CD4-positive, alpha-beta T cell treated with Interleukin-15 for 4 hours (primary cell): ENCODE measurements around the gene CHRNA7.

ENCODE experiments used
- DNase-seq: peaks from one replicate; pipeline ENCODE4 v3.0.0-alpha.2; 2020; ENCODE audit warnings: low spot score

Gene CHRNA7

DNA sequence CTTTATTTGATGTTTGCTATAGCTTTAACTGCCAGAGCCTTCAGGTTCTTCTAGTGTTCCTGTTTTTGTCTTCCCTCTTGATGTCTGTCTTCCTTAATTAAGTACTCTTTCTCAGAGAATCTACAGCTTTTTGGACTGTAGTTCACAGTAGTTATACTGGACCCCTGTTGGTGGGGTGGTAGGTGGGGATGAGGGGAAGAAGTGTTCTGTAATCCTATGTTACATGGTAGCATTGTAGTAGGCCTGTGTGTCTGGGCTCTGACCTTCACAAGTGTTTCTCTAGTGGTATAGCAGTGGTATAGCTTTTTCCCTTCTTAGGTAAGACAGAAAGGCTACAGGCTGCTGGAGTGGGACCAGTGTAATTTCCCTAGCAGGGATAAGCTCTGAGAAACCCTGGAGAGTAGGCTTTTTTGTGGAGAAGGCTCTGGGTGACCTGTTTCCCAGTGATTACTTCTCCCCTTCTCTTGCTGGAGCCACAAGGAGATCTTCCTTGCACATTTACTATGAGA, 59.6 kb downstream of the CHRNA7 start:
- no peak for DNase-seq

DNA sequence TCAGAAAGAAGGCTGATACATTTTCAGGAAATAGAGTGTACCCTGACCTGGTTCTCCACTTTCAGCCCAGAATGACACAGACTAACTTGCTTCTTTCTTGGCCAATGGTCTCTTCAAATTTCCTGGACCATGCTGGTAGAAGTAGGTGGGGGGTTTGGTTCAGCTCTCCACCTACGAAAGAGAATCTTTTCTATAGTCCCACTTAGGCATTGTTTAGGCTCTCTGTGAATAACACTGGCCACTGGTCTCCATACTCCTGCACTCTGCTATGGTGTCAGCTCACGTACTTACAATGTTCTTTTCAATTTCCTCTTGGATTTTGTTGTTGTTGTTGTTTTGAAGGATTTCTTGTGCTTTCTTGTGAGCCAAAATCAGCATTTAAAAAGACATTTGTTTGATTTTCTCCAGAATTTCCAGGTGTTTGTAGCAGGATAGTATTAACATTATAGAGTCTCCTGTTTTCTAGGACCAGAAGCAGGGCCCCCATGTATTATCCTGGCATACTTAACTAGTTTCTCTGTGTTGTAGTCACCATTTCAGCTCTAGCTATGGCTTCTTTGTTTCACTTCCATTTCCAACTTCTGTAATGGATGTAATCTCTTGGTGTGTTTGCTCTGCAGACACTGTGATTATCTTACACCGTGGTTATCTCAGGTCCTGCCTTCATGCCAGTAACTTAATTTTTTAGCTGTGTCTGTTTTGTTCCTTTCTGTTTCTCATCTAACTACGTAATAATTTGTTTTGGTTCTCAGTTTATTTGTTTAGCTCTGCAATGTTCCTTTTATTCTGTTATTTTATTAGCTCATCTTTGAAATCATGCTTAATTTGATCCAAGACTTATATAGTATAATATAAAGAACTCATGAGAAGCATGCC, 61.4 kb downstream of the CHRNA7 start:
- no peak for DNase-seq

DNA sequence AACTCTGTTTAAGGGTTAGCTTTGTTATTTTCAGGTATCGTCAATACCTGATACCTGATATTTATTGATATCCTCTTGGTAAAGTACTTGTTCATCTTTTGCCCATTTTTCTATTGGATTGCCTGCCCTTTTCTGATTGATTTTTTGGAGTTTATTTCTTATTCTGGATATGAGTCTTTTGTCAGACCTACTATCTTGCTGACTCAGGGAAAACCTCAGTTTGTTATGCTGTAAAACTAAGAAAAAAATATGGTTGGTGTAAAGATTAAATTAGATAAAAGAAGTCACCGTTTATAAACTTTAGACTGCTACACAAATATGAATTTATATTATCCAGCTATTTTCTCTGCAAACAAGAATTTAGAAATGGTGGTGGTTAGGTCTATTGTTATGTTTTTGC, 65.9 kb downstream of the CHRNA7 start:
- no peak for DNase-seq

GRCh38 chr15:32096916-32097617, 66.8 kb downstream of the CHRNA7 start:
- no peak for DNase-seq

DNA sequence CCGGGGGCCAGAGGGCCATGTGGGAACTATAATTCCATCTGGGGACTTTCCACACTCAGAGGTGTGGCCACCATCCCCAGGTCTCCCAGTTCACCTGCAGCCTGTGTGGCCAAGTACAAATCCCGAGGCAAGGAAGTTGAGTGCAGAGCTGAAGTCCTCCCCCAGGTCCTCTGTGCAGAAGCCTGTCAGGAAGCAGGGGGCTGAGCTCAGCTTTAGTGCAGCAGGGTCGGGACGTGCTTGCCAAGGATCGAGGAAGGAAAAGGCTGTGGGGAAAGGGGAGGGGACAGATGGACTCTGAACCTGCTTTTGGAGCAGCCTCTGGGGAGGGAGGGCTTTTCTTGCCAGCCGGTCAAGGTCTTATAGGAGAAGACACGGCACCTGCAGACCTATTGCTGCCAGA, 67.7 kb downstream of the CHRNA7 start:
- DNase-seq: no peak

DNA sequence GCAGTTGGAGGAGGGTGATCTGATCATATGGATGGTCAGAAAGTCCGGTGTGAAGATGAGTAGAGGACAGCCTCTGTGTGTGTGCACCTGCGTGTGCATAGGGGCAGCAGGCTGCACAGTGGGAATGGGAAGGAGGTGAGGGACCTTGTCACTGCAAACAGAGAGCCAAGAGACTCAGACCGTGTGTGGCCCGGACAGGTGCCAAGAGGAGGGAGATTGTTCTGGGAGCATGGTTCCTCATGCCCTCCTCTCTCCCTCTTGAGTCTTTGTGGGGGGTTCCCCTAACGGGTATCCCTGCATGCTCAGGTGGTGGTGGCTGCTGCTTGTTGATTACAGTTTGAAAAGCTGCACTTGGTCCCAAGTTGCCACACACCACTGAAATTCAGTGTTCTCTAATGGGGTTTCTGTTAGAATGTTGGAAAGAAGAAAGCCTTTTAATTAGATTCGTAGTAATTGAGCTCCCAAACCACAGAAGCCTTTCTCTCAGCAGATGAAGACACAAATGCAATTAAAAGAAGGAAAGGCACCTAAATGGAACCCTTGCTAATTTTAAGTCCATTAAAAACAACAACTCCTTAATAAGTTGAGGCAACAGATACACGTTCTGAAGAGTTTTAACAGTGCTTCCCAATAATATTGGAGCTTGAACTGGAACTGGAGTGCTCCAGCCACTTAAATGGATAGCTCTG, 68.9 kb downstream of the CHRNA7 start:
- DNase-seq: no peak

DNA sequence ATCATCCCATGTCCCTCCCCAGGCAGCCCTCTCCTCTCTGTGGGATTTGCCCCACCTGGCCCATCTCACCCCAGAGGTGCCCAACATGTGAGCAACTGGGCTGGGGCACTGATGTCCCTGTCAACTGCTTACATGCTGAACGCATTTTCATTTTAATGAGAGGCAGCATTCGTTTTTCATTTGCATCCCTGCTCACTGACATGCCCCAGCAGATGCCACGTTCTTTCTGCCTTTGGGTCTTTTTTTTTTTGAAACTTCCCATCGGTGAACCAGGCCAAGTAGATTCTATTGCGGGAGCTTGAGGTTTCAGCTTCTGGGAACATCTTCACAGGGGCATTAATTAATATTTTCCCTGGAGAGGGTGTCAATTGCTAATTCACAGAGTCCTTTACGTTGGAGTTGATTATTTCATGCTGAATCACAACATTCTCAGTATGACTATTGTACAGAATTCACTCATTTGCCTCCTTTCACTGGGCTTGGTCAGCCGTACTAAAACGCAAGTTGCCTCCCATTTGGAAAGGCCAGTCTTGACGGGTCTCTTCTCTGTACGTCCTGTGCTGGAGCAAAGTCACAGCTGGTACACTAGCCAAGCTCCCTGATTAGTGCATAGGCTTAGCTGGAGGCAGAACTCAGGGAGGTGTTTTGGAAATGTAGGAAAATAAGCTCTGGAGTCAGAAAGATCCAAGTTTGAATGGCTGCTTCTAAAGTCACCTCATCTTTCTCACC, 69.8 kb downstream of the CHRNA7 start:
- DNase-seq: no peak

DNA sequence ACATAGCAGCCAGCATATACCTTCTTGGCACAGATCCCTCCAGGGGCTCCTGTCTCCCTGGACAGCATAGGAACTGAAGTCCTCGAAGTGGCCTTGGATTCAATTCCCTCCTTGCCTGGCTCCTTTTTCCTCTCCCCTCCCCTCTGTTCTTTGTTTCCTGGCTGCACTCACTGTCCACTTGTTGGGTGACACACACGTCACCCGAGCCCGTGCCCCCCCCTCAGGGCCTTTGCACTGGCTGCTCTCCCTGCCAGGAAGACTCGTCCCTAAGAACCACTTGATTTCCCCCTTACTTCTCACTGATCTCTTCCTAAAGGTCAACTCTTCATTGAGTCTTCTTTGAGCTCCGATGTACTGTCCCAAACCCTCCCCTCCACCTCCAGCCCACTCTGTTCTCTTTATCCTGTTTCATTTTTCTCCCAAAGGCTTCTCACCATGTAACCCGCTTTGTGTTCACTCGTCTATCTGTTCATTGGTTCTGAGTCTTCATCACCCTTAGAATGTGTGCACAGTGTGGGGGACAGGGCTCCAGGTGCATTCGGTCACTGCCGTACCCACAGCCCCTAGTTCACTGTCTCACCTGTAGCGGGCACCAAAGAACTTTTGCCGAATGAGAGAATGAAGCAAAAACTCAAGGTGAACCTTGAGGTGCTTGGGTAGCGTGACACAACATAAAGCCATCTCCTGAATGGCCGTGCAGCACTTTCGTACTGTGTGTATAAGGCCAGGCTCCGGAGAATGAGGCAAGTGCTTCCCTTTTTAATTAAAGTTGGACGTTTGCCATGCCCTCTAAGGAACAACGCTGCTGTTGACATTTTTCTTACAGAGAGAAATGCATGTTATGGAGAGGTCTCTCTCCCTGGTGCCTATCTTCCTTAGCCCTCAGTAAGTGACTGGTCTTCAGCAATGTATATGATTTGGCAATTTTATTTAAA, 74.0 kb downstream of the CHRNA7 start:
- no peak for DNase-seq

DNA sequence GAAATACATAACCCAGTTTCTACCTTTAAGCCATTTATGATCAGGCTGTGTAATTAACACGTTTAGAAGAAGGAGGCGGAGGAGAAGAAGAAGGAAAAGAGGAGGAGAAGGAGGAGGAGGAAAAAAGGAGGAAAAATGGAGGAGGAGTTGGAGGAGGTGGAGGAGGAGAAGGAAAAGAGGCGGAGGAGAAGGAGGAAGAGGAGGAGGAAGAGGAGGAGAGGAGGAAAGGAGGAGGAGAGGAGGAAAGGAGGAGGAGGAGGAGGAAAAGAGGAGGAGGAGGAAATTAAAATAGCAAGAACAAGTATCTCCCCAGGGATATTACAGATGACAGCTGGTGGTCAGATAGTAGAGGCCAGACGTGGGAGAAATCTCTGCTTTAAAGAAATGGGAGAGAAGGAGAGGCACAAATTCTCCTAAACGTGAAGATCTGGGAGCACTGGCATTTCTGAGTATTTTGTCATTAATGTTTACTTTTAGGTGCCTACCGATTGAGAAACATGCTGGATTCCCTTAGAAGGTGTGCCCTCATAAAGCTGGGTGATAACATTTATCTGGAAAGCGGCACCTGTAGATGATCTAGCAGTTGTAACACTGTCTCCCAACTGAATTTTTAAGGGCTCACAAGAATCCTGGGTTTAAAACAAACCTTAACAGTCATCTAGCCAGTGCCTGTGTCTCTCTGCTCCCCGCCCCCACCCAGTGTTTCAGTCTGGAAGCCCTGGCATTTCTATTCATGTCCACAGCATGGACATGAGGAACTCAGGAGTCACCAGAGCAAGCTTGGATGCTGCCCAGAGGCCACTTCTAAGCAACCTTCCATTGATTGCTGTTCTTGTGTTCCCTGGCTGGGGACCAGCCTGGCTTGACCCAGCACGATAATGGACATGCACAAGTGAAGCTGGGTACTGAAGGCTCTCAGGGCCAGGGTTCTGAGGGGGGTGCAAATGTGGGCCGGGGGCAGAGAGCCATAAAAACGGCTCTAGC, 75.2 kb downstream of the CHRNA7 start:
- no peak for DNase-seq

- no peak for DNase-seq
These were observed 76.4 kb downstream of the CHRNA7 start for GRCh38 chr15:32106401-32107381.

DNA sequence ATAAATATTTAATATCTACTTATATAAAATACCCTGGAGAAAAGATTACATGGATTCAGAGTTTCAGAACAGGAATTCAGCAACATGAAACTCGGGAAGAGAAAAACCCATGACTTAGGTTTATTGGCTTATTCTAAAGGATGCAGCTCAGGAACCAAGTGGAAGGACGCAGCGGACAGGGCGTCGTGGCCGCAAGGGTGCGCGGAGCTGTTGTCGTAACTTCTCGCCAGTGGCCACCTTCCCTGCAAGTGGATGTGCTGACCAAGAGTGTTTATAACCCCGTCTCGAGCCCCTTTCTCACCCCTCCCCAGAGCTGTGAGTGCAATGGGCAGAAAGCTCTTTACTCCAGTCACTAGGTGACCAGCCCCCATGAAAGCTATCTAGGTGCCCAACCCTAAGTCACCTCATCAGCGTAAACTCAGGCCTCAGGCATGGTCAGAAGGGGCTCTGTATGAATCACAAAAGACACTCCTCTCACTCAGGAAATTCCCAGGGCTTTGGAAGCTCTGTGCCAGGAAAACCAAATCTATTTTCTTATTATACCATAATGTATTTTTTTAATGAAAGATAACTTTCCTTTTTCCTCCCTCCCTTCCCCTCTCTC, 77.3 kb downstream of the CHRNA7 start:
- no peak for DNase-seq

GRCh38 chr15:32108661-32109060, 78.3 kb downstream of the CHRNA7 start:
- DNase-seq: no peak

- DNase-seq: no peak
These were observed 81.8 kb downstream of the CHRNA7 start for GRCh38 chr15:32112101-32112500.

- DNase-seq: no peak
These were observed 82.9 kb downstream of the CHRNA7 start for GRCh38 chr15:32113224-32113623.

- DNase-seq: no peak
These were observed 86.8 kb downstream of the CHRNA7 start for GRCh38 chr15:32117122-32117521.

GRCh38 chr15:32119286-32119685, 89.0 kb downstream of the CHRNA7 start:
- DNase-seq: no peak

- no peak for DNase-seq
These were observed 89.5 kb downstream of the CHRNA7 start for GRCh38 chr15:32119694-32120330.
